ENCODE results near the gene EFNA1.

Gene EFNA1

DNA sequence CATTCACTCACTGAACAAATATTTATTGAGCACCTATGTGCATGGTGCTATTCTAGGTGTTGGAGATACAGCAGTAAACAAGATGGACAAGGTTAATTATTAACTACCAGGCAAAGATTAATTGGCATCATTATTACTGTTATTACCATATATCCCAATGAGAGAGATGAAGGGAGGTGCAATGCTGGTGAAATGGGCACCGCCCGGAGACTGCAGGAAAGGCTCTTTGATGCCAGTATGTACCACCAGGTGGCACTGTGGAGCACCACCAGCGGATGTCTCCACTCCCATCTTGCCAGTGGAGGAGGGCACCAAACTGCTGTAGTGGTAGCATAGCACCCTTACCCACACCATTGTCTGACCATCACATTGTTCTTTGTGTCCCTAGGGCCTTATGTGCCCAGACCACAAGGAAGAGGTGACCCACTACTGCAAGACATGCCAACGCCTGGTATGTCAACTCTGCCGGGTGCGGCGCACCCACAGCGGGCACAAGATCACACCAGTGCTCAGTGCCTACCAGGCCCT, 48.9 kb downstream of the EFNA1 start:
- DNase-seq: peak; percentile 91

DNA sequence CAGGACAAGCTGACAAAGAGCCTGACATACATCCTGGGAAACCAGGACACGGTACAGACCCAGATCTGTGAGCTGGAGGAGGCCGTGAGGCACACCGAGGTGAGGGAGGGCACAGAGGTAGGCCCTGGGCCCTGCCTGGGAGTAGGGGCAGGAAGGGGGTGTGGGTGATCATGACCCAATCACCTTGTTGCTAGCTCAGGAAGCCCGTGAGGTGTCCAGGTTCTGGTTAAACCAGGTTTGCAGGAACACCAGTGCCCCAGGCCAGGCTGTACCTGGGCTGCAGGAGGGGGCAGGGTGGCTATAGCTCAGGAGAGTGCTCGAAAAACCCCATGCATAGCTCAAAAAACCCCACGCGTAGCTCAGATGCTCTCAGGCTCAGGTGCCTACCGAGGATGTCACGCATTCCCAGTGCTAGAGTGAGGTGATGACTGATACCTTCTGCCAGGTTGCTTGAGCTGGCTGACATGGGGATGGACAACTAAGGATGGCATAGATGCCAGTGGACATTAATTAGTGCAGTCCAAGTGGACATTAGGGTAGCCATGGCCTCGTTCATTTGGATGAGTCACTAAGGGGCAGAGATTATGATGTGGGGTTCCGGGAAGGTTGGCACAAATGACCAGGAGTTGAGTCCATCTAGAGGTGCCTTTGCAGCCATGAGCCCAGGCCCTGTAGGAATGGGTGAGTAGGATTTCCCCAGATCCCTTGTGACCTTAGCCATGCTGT, 49.7 kb downstream of the EFNA1 start:
- no peak for DNase-seq

DNA sequence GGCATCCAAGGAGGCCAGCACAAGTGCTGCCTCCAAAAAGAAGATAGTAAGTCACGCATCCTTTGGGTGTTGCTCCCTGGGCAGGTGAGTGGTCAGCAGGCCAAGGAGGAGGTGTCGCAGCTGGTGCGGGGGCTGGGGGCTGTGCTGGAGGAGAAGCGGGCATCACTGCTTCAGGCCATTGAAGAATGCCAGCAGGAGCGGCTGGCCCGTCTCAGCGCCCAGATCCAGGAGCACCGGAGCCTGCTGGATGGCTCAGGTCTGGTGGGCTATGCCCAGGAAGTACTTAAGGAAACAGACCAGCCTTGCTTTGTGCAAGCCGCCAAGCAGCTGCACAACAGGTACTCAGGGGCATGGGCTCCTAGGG, 50.2 kb downstream of the EFNA1 start:
- no peak for DNase-seq

DNA sequence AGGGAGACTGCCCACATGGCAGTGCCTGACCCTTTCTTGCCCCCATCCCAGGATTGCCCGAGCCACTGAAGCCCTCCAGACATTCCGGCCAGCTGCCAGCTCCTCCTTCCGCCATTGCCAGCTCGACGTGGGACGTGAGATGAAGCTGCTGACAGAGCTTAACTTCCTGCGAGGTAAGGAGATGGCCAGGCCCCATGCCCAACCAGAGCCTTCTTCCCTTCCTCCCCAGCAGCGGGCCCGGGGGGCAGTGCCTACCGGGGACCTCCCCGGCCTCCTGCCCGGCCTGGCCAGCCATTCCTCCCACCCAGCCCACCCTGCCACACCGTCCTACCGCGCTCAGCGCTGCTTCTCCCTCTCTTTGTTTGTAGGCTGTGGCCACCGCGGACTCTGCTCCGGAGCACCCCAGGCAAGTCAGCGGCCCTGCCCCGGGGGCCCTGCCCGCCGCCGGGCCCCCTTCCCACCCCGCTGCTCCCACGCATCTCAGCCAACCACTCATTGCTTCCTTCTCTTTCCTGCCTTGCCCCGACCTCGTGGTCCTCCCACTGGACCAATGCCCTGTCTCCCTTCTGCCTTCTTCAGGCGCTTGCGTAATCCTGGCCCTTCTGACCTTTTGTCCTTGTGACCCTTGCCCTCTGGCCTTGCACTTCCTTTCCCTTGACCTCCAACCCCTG, 50.9 kb downstream of the EFNA1 start:
- peak; percentile 0 for DNase-seq

DNA sequence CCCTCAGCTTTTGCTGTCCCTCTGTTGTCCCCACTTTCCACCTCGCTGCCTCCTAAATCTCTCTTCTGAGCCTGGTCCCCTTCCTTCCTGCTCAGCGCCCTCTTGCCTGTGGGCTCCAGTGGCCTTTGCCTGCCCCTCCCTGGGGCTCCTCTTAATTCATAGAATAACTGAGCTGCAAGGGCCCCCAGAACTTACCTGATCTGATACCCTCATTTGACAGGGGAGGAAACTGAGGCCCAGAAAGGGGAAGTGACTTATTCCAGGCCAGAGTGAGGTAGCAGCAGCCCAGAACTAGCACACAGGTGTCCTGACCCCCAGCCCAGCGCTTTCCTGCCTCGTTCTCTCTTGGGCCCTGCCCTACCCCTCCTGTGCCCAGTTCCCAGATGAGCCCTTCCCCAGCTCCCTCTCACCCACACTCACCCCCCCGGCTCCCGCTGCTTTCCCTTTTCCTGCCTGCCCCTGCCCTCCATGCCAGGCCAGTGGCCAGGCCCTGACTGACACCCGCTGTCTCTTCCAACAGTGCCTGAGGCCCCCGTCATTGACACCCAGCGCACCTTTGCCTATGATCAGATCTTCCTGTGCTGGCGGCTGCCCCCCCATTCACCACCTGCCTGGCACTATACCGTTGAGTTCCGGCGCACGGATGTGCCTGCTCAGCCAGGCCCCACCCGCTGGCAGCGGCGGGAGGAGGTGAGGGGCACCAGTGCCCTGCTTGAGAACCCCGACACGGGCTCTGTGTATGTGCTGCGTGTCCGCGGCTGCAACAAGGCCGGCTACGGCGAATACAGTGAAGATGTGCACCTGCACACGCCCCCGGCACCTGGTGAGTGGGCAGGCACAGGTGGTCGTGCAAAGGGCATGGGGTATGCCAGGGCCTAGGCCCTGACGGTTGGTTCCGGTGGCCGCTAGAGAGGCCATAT, 51.7 kb downstream of the EFNA1 start:
- DNase-seq: no peak

DNA sequence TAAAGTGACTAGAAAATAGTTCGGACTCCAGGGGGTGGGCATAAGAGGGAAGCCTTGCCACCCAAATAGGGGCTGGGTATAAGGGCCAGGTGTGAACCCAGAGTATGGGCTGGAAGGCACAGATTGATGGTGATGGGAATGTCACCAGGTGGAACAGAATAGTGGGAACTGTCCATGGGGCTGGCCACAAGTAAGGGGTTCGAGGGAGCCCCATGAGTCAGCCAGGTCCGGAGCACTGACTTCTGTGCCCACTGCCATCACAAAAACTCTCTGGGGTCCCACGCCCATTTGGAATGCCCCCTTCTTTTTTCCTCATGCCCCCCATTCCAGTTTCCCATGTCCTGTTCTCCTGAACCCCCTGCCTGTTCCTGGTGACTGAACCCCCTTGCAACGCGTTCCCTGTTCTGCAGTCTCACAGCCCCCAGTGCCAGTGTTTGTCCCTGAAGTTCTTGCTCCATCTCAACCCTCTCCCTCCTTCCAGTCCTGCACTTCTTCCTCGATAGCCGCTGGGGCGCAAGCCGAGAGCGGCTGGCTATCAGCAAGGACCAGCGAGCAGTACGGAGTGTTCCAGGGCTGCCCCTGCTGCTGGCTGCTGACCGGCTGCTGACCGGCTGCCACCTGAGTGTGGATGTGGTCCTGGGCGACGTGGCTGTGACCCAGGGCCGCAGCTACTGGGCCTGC, 53.8 kb downstream of the EFNA1 start:
- DNase-seq: no peak

DNA sequence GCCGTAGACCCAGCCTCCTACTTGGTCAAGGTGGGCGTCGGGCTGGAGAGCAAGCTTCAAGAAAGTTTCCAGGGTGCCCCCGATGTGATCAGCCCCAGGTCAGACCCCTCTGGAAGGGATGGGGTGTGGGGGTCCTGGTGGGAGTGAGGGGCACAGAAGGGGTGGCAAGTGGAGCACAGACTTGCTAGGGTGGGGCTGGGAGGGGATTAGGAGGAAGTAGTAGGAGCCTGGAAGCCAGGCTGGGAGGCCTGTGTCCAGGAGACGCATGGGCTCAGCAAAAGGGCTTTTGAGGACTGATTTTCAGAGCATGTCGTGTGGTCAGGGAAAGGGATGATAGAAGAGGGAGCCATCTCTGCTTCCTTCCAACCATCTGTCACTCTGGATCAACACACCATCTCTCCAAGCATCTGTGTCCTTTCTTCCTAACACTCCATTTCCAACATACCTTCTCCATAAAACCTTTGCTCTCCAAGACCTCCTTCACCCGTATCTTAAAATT, 54.4 kb downstream of the EFNA1 start:
- DNase-seq: no peak

DNA sequence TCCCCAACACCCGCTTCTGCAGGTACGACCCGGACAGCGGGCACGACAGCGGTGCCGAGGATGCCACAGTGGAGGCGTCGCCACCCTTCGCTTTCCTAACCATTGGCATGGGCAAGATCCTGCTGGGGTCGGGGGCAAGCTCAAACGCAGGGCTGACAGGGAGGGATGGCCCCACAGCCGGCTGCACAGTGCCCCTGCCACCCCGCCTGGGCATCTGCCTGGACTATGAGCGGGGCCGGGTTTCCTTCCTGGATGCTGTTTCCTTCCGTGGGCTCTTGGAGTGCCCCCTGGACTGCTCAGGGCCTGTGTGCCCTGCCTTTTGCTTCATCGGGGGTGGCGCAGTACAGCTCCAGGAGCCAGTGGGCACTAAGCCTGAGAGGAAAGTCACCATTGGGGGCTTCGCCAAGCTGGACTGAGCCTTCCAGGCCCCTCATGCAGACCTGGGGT, 56.1 kb downstream of the EFNA1 start:
- DNase-seq: no peak

DNA sequence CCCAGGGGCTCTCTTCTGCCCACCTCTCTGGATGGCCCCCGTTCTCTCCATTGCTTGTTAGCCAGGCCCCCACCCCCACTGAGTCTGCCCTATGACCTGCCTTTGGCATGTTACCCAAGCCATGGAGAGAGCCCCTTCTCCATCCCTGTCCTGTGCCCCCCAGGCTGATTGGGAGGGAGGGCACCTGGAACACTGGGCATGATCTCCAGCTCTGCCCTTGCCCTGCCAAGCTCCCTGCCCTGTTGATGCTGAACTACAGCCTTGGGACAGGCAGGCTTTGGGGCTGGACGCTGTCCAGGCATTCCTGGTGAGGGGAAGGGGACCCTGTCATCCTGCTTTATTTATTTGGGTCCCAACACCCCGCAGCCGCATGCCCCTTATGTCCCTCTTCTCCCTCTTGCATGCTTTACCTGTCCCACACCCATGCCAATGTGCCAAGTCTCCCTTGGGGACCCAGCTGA, 56.7 kb downstream of the EFNA1 start:
- no peak for DNase-seq
